H9 (cell line): ENCODE measurements around the gene MS4A18. TPM values are rescaled to one million over a fixed set of nuclear protein-coding genes. Genes with fewer than 3 reads are reported as not detected.

Source experiments
- DNase-seq: peaks from one replicate; pipeline ENCODE4 v3.0.0-alpha.2; 2017
- H2AFZ ChIP-seq: one replicate; pipeline ENCODE4 v1.6.1; 2013; ENCODE audit warnings: mild to moderate bottlenecking, low read length, control low read depth, moderate library complexity
- H2AK5ac ChIP-seq: 2 replicates; pipeline ENCODE4 v1.6.1; 2013; ENCODE audit warnings: low read length, control low read depth, mixed read lengths; ENCODE audit not compliant: insufficient read length
- H2BK120ac ChIP-seq: one replicate; pipeline ENCODE4 v1.6.1; 2013; ENCODE audit warnings: low read depth, mild to moderate bottlenecking, low read length, control low read depth, inconsistent platforms; ENCODE audit not compliant: poor library complexity, severe bottlenecking
- H2BK12ac ChIP-seq: 2 replicates; pipeline ENCODE4 v1.6.1; 2013; ENCODE audit warnings: low read length, control low read depth, mixed read lengths, low read depth; ENCODE audit not compliant: insufficient read length
- H2BK15ac ChIP-seq: 2 replicates; pipeline ENCODE4 v1.6.1; 2013; ENCODE audit warnings: low read depth, low read length, control low read depth
- H2BK20ac ChIP-seq: one replicate; pipeline ENCODE4 v1.6.1; 2013; ENCODE audit warnings: low read depth, mild to moderate bottlenecking, low read length, control low read depth, inconsistent platforms; ENCODE audit not compliant: poor library complexity, severe bottlenecking
- H2BK5ac ChIP-seq: 2 replicates; pipeline ENCODE4 v1.6.1; 2013; ENCODE audit warnings: low read length, control low read depth, mixed read lengths; ENCODE audit not compliant: insufficient read length
- H3K14ac ChIP-seq: 2 replicates; pipeline ENCODE4 v1.6.1; 2013; ENCODE audit warnings: low read length, control low read depth; ENCODE audit not compliant: insufficient read depth
- H3K18ac ChIP-seq: 2 replicates; pipeline ENCODE4 v1.6.1; 2013; ENCODE audit warnings: low read depth, mild to moderate bottlenecking, mixed read lengths, low read length, control low read depth; ENCODE audit not compliant: insufficient read length
- H3K23ac ChIP-seq: 2 replicates; pipeline ENCODE4 v1.6.1; 2013; ENCODE audit warnings: low read length, control low read depth, mixed read lengths, low read depth; ENCODE audit not compliant: insufficient read length
- H3K23me2 ChIP-seq: 2 replicates; pipeline ENCODE4 v1.6.1; 2013; ENCODE audit warnings: low read depth, mild to moderate bottlenecking, mixed read lengths, low read length, control low read depth; ENCODE audit not compliant: insufficient read length, poor library complexity, severe bottlenecking
- H3K27ac ChIP-seq: 2 replicates; pipeline ENCODE4 v1.5.1; 2013; ENCODE audit warnings: low read length, control low read depth, mixed read lengths, low read depth; ENCODE audit not compliant: insufficient read length
- H3K27me3 ChIP-seq: 2 replicates; pipeline ENCODE4 v1.6.1; 2013; ENCODE audit warnings: low read length, control low read depth, inconsistent platforms; ENCODE audit not compliant: insufficient read depth
- H3K4ac ChIP-seq: 2 replicates; pipeline ENCODE4 v1.6.1; 2013; ENCODE audit warnings: low read depth, mild to moderate bottlenecking, control low read depth, inconsistent platforms, low read length, moderate library complexity
- H3K4me1 ChIP-seq: 2 replicates; pipeline ENCODE4 v1.6.1; 2013; ENCODE audit warnings: low read length, control low read depth, inconsistent platforms; ENCODE audit not compliant: insufficient read depth
- H3K4me2 ChIP-seq: 2 replicates; pipeline ENCODE4 v1.6.1; 2013; ENCODE audit warnings: low read length, control low read depth, mixed read lengths; ENCODE audit not compliant: insufficient read length, insufficient read depth
- H3K56ac ChIP-seq: 2 replicates; pipeline ENCODE4 v1.6.1; 2013; ENCODE audit warnings: low read depth, mild to moderate bottlenecking, mixed read lengths, low read length, control low read depth; ENCODE audit not compliant: insufficient read length
- H3K79me1 ChIP-seq: 2 replicates; pipeline ENCODE4 v1.6.1; 2013; ENCODE audit warnings: low read depth, mild to moderate bottlenecking, moderate library complexity, low read length, control low read depth, inconsistent platforms; ENCODE audit not compliant: insufficient read depth, poor library complexity, severe bottlenecking
- H3K79me2 ChIP-seq: 2 replicates; pipeline ENCODE4 v1.6.1; 2013; ENCODE audit warnings: low read length, control low read depth, inconsistent platforms; ENCODE audit not compliant: insufficient read depth
- H3K9ac ChIP-seq: 2 replicates; pipeline ENCODE4 v1.6.1; 2013; ENCODE audit warnings: low read length, control low read depth, mixed read lengths; ENCODE audit not compliant: insufficient read length; ENCODE audit errors: extremely low read depth
- H3K9me3 ChIP-seq: one replicate; pipeline ENCODE4 v1.6.1; 2013; ENCODE audit warnings: low read depth, low read length, inconsistent platforms; ENCODE audit not compliant: control insufficient read depth
- H3T11ph ChIP-seq: one replicate; pipeline ENCODE4 v1.6.1; 2013; ENCODE audit warnings: mild to moderate bottlenecking, low read length, control low read depth, inconsistent platforms
- H4K20me1 ChIP-seq: one replicate; pipeline ENCODE4 v1.6.1; 2013; ENCODE audit not compliant: control insufficient read depth, insufficient read length, insufficient read depth
- H4K5ac ChIP-seq: 2 replicates; pipeline ENCODE4 v1.6.1; 2013; ENCODE audit warnings: low read depth, mild to moderate bottlenecking, mixed read lengths, low read length, control low read depth; ENCODE audit not compliant: insufficient read length
- H4K8ac ChIP-seq: replicated peaks from 2 replicates; pipeline ENCODE4 v1.6.1; 2013; ENCODE audit warnings: low read length, control low read depth, mixed read lengths, low read depth; ENCODE audit not compliant: insufficient read length
- H4K91ac ChIP-seq: 2 replicates; pipeline ENCODE4 v1.6.1; 2013; ENCODE audit warnings: low read depth, mild to moderate bottlenecking, moderate library complexity, mixed read lengths, low read length, control low read depth; ENCODE audit not compliant: insufficient read length
- H3K27ac Mint-ChIP-seq, 3 experiments: 2 replicates in 2 of 3; 3 replicates in 1 of 3; pipeline ENCODE4 v1.8.0; 2020 to 2021; ENCODE audit warnings: mixed read lengths in 3 of 3, mild to moderate bottlenecking in 1 of 3, moderate library complexity in 1 of 3
- H3K27me3 Mint-ChIP-seq: 2 replicates; pipeline ENCODE4 v1.8.0; 2021; ENCODE audit warnings: low read depth, mild to moderate bottlenecking, moderate library complexity, mixed read lengths
- H3K36me3 Mint-ChIP-seq, 3 experiments: 2 replicates in 2 of 3; 3 replicates in 1 of 3; pipeline ENCODE4 v1.8.0; 2020 to 2021; ENCODE audit warnings: low read depth in 3 of 3, mixed read lengths in 3 of 3; ENCODE audit not compliant: insufficient read depth in 1 of 3
- H3K4me1 Mint-ChIP-seq, 2 experiments: 2 replicates each; pipeline ENCODE4 v1.8.0; 2020; ENCODE audit warnings: mixed read lengths in 2 of 2
- H3K4me3 Mint-ChIP-seq, 2 experiments: 2 replicates in 1 of 2; 3 replicates in 1 of 2; pipeline ENCODE4 v1.8.0; 2020 to 2021; ENCODE audit warnings: mild to moderate bottlenecking in 2 of 2, mixed read lengths in 2 of 2, moderate library complexity in 1 of 2
- H3K9me3 Mint-ChIP-seq, 2 experiments: 2 replicates in 1 of 2; 3 replicates in 1 of 2; pipeline ENCODE4 v1.8.0; 2020; ENCODE audit warnings: mild to moderate bottlenecking in 2 of 2, mixed read lengths in 2 of 2, moderate library complexity in 1 of 2
- CTCF ChIP-seq: fragments of 200-600 bp; sonication (generic); conservative IDR thresholded peaks from 3 replicates; pipeline ENCODE4 v1.8.0; 2021; ENCODE audit warnings: antibody characterized with exemption, mild to moderate bottlenecking
- WGBS: extraction: QIAGEN DNeasy Blood & Tissue Kit; methylation state at CpG from one replicate; pipeline ENCODE4 v1.1.7; 2013; ENCODE audit warnings: missing lambda C conversion rate, low lambda C conversion rate, mixed read lengths; ENCODE audit not compliant: insufficient read length; ENCODE audit errors: extremely low coverage; 5-methylcytosine and 5-hydroxymethylcytosine counted together
- total RNA-seq: library from RNA; stranded (reverse); gene quantifications from 2 replicates; pipeline ENCODE4 v1.2.1, GENCODE V29; 2021

MS4A18 gene
- total RNA-seq, 1 experiment from 2014 or later = not detected

GRCh38 chr11:60782393-60783140, 58.0 kb downstream of the MS4A18 start:
- Mint-ChIP-seq H3K36me3 (no peaks in the 10 kb centered on the region), H3K27ac (no peak overlapping the region), H3K9me3 (peaks cover 0 to 2% of the 10 kb centered on the region in 2 experiments; a peak in 1 of 5 replicates), H3K4me3 (no peak overlapping the region), H3K4me1 (no peaks in the 10 kb centered on the region), H3K27me3 (peaks cover 4% of the 10 kb centered on the region; the same call in 1 of the 2 replicates)
- Histone ChIP-seq H2AK5ac (no peak overlapping the region), H3K27me3 (no peaks in the 10 kb centered on the region), H2BK15ac (no peak overlapping the region), H3K79me1 (no peaks in the 10 kb centered on the region), H2AFZ (no peak overlapping the region), H3K23ac (no peak overlapping the region), H3K27ac (no peak overlapping the region), H3T11ph (no peak overlapping the region), H2BK120ac (no peak overlapping the region), H2BK20ac (no peak overlapping the region), H3K4me2 (no peak overlapping the region), H3K18ac (no peak overlapping the region), H2BK5ac (no peak overlapping the region), H3K23me2 (no peaks in the 10 kb centered on the region), H4K20me1 (no peaks in the 10 kb centered on the region), H3K14ac (no peak overlapping the region; the same call in 1 of the 2 replicates), H4K5ac (no peak overlapping the region), H2BK12ac (no peak overlapping the region), H4K8ac (no peak overlapping the region), H4K91ac (no peak overlapping the region), H3K9me3 (no peaks in the 10 kb centered on the region), H3K79me2 (no peaks in the 10 kb centered on the region), H3K9ac (no peak overlapping the region), H3K4me1 (no peaks in the 10 kb centered on the region), H3K56ac (no peak overlapping the region), H3K4ac (no peak overlapping the region)
- DNase-seq = no peak
- WGBS = no CpG with 5 or more reads among the region's 12 CpGs
- TF ChIP-seq CTCF = no peak
